ENCODE data around the gene DIS3L2. TPM values are rescaled to one million over a fixed set of nuclear protein-coding genes. Genes with fewer than 3 reads are reported as not detected.
"Not testable (repeated sequence)": the region's sequence is repeated elsewhere in the genome, so short reads cannot be mapped to it uniquely, and the experiment has no call there.

The DIS3L2 gene
- total RNA-seq, 2 donors from 2014 or later = 22.6 to 32.3 TPM

DNA sequence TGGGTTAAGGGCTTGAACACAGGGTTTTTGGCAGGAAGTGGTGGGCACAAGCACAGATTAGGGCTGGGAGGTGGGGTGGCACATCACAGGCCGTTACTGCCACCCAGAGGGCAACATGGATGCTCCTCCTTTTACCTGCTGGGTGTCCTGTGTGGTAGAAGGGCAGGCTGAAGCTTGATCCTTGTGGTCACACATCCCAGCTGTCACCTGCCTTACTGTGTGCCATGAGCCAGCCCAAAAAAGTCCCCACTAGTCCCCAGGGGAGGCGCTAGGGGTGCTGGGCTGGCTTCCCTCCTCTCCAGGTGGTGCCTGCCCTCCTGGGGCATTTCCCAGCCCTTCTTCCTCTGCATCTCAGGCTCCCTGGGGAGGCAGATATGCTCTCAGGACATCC, 366.5 kb downstream of the DIS3L2 start:
- TF ChIP-seq CTCF (IDR thresholded peaks at IDR 0.05) = no peak
- Histone ChIP-seq H3K27ac (no peak overlapping the region), H3K4me1 (no peaks in the 10 kb centered on the region), H3K9ac (ENCODE audit: low read depth in 2 of 2, low read length in 2 of 2) (no peak overlapping the region), H3K36me3 (no peaks in the 10 kb centered on the region), H3K9me3 (no peaks in the 10 kb centered on the region), H3K4me3 (no peak overlapping the region), H3K27me3 (no peaks in the 10 kb centered on the region)
- intact Hi-C loops (cut with DNase I) = loop anchor here (5.0 kb wide), 1 partner anchor 406 kb away; no protein-coding TSS in a partner anchor
- no peak for DNase-seq

DNA sequence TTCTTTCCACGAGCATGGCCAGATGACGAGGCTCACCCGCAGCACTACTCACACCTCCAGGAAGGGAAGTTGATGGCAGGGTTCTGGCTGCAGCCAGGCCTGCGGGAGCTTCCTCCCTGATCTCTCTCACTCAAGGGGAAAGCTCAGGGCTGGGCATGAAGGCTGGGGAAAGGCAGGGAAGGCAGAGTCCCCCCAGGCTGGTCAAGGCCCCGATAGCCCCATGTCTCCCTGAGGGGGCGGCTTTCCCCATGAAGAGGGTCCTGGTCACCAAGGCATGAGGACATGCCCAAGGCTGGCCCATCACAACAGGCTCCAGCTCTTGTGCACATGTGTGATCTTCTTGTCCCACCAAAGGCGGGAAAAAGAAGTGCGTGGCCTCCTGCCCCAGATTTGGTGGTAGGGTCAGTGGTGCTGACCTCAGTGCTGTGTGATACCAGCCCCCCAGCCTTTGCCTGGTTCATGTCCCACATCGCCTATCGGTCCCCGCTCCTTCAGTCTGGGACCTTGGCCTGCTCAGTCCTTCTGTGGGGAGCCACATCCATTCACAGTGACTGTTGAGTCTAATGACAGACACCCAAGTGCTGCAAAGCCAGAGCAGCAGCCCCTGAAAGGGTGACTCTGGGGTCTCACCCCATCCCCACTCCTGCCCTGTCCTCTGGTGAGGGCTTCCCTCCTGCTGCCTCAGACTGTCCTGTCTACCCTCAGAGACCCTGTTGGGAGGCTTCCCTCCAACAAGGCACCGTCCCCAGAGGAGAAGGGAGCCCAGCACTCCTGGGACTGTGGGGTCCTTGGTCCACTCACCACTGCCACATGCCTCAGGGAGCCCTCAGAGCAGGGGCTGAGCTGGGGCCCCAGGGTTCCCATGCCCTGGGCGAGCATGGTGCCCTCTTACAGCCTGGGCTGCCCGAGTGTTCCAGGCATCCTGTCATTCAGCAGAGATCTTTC, 367.3 kb downstream of the DIS3L2 start:
- Histone ChIP-seq H3K4me3 (no peak overlapping the region), H3K27me3 (no peaks in the 10 kb centered on the region), H3K27ac (no peak overlapping the region), H3K9me3 (no peaks in the 10 kb centered on the region), H3K9ac (ENCODE audit: low read depth in 2 of 2, low read length in 2 of 2) (no peak overlapping the region), H3K36me3 (no peaks in the 10 kb centered on the region), H3K4me1 (no peaks in the 10 kb centered on the region)
- DNase-seq = no peak
- TF ChIP-seq CTCF (IDR thresholded peaks at IDR 0.05) = no peak
- intact Hi-C loops (cut with DNase I) = loop anchor here (5.0 kb wide), 1 partner anchor 406 kb away; no protein-coding TSS in a partner anchor

- no peaks in the 10 kb centered on the region for H3K4me1 ChIP-seq
- H3K9me3 ChIP-seq = no peaks in the 10 kb centered on the region
- intact Hi-C loops (cut with DNase I) = loop anchor here (5.0 kb wide), 1 partner anchor 407 kb away; no protein-coding TSS in a partner anchor
- H3K27ac ChIP-seq = no peak overlapping the region
- TF ChIP-seq CTCF (IDR thresholded peaks at IDR 0.05) = no peak
- no peak overlapping the region for H3K4me3 ChIP-seq
- H3K27me3 ChIP-seq = no peaks in the 10 kb centered on the region
- H3K9ac ChIP-seq (ENCODE audit: low read depth in 2 of 2, low read length in 2 of 2) = no peak overlapping the region
- H3K36me3 ChIP-seq = no peaks in the 10 kb centered on the region
- no peak for DNase-seq
Observed at GRCh38 chr2:232329716-232330067, 368.2 kb downstream of the DIS3L2 start.

GRCh38 chr2:232330068-232330999, 368.8 kb downstream of the DIS3L2 start:
- H3K27ac ChIP-seq = no peak overlapping the region
- no peak for DNase-seq
- no peaks in the 10 kb centered on the region for H3K4me1 ChIP-seq
- intact Hi-C loops (cut with DNase I) = no loop called here
- H3K9ac ChIP-seq (ENCODE audit: low read depth in 2 of 2, low read length in 2 of 2) = no peak overlapping the region
- no peaks in the 10 kb centered on the region for H3K9me3 ChIP-seq
- H3K4me3 ChIP-seq = no peak overlapping the region
- H3K36me3 ChIP-seq = no peaks in the 10 kb centered on the region
- no peaks in the 10 kb centered on the region for H3K27me3 ChIP-seq
- no peak for TF ChIP-seq CTCF (IDR thresholded peaks at IDR 0.05)

DNA sequence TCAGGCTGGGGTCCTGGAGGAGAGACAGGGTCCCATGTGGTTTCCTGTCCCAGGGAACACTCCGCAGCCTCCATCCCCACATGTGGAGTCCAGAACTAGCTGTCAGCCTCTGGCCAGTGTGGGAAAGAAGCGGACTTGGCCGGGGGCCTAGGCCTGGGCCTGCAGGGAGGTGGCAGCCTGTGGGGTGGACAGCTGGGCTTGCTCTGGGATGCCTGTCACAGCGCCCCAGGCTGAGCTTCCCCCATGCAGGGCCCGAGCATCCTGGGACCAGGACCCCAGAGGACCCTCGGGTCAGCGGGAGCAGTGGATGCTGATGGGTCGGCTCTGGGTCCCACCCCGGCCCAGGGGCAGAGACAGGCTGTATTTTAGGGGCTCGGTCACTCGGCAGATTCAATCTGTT, 369.5 kb downstream of the DIS3L2 start:
- H3K9ac ChIP-seq (ENCODE audit: low read depth in 2 of 2, low read length in 2 of 2); intact Hi-C loops (cut with DNase I); H3K27ac ChIP-seq: not testable (repeated sequence)

DNA sequence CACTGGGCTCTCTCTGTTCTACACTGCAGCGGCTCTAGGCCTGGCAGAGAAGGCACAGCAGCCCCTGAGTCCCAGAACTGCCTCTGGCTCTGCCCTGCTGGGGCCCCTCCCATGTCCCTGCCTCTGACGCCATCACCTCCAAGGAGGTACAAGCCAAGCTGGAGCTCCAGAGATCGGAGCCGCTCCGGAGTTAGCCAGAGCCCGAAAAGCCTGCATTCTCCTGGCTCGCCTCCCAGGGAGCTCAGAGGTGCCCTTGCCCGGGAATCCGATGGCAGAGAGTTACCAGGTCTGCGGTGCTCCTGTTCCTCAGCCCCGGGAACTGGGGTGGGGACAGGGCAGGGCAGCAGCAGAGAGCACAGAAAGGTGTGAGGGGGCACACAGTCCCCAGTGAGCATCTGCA, 370.1 kb downstream of the DIS3L2 start:
- DNase-seq; H3K9me3 ChIP-seq; H3K27ac ChIP-seq; H3K27me3 ChIP-seq; H3K4me1 ChIP-seq; H3K9ac ChIP-seq (ENCODE audit: low read depth in 2 of 2, low read length in 2 of 2); H3K36me3 ChIP-seq; H3K4me3 ChIP-seq; intact Hi-C loops (cut with DNase I): not testable (repeated sequence)

More for the DNA sequence above, 369.5 kb downstream of the DIS3L2 start:
- not testable (repeated sequence) for DNase-seq, H3K4me3 ChIP-seq, H3K27me3 ChIP-seq, H3K4me1 ChIP-seq, H3K36me3 ChIP-seq, H3K9me3 ChIP-seq

DNA sequence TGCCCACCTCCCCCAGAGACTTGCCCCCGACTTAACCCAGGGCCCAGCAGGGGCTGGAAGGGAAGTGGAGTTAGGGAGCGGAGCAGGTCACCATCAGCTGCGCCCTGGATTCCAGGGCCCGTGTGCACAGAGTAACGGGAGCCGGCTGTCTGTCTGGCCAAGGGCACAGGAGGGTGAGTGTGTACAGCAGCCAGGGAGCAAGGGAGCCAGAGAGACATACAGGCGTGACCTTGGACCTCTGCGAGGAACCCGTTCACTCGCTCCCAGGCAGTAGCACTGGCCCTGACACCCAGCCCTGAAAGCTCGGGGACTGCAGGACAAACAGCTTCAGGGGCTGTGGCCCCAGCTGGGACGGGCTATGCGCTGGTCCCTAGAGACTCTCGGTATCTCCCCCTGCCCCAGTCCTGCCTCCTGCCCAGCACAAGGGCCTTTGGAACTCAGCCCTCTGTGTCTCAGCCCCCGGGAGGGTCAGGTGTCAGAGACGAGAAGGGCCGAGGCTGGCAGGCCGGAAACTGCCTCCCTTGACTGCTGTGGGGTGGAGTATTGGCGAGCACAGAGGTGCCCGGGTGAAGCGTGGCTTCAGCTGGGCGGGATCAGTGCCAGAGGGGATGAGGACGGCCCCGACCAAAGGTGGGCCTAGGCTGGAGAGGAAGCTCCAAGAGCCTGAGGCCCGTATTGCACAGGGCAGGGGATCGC, 370.9 kb downstream of the DIS3L2 start:
- H3K9me3 ChIP-seq; intact Hi-C loops (cut with DNase I); H3K36me3 ChIP-seq; H3K4me1 ChIP-seq; H3K27ac ChIP-seq; H3K27me3 ChIP-seq; H3K4me3 ChIP-seq; H3K9ac ChIP-seq (ENCODE audit: low read depth in 2 of 2, low read length in 2 of 2); DNase-seq: not testable (repeated sequence)
